HG02610 (cell line): ENCODE measurements around the gene SHANK1.

Source experiments
- ATAC-seq: cut with Tn5 transposase; IDR thresholded peaks from one replicate; pipeline ENCODE4 v1.9.1; 2021; ENCODE audit warnings: mild to moderate bottlenecking, moderate library complexity; ENCODE audit not compliant: unreplicated experiment

SHANK1 gene

DNA sequence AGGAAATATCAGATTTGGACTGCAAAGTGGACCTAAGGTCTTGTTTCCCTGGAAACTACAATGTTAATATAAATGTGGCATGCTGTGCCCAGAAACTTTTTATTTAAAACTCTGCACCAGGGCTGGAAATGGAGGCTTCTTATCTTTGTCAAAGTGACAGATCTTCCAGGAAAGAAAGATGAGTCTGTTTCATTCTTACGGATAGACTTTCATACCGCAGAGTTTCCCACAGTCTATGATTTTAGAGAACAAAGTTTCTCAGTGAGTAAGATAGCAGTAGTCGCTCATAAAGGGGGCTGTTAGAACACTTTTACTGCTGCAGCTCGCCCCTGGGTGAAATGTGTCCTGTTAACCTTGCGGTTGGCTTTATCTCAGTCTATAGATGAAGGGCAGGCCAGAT is 10.3 kb upstream of the SHANK1 start:
- no peak for ATAC-seq

DNA sequence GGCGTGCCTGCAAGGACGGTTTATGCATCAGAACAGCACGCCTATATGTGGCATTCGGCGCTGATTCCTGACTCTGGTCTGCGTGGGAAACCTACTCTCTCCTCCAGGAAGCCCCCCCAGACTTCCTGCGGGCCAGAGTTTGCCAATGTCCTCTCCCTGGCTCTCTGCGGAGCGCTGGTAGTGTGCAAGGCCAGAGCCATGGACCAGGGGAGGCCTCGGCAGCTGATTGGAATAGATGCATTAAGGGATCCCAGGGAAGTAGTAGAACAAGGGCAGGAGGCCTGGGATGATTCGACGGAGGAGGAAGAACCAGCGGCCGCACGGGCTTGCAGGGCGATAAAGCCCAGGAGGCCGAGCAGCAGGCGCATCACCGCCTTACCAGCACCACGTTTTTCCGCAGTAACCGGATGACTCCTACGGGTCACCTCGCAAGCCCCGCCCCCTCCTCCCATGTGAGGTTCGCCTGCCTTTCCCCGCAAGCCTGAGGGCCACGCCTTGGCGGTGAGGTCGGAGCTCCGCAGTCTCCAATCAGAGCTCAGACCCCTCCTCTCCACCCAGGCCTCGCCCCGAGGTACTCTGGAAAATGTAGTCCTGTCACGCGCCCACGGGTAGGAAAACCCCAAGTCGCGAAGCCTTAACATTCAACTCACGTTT is 8.6 kb upstream of the SHANK1 start:
- ATAC-seq = no peak

DNA sequence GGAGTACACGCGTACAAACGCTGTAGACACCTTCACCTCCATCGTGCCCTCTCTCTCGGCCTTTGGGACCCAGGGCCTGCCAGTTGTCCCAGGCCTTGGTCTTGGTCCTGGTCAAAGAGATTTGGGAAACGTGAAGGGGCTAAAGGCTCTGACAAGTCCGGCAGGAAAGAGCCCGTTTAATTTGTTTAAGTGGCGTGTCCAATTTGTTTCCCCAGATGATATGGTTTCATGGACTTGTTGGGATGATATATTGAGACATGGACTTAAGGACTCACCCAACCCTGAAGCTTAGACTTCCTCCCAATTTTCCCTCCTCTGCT is 6.3 kb upstream of the SHANK1 start:
- no peak for ATAC-seq

DNA sequence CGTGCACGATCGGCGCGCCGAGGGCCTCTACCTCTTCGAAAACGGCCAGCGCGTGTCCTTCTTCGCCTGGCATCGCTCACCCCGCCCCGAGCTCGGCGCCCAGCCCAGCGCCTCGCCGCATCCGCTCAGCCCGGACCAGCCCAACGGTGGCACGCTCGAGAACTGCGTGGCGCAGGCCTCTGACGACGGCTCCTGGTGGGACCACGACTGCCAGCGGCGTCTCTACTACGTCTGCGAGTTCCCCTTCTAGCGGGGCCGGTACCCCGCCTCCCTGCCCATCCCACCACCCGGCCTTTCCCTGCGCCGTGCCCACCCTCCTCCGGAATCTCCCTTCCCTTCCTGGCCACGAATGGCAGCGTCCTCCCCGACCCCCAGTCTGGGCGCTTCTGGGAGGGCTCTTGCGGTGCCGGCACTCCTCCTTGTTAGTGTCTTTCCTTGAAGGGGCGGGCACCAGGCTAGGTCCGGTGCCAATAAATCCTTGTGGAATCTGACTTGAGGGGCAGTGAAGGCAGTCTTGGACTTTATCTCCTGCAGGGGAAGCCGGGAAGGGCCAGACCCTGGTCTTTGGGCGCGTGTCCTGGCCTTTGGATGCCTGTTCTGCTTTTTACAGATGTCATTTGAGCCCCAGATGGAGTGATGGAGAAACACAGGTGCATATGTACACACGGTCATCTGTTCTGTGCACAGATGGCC is 5.8 kb upstream of the SHANK1 start:
- ATAC-seq = no peak

DNA sequence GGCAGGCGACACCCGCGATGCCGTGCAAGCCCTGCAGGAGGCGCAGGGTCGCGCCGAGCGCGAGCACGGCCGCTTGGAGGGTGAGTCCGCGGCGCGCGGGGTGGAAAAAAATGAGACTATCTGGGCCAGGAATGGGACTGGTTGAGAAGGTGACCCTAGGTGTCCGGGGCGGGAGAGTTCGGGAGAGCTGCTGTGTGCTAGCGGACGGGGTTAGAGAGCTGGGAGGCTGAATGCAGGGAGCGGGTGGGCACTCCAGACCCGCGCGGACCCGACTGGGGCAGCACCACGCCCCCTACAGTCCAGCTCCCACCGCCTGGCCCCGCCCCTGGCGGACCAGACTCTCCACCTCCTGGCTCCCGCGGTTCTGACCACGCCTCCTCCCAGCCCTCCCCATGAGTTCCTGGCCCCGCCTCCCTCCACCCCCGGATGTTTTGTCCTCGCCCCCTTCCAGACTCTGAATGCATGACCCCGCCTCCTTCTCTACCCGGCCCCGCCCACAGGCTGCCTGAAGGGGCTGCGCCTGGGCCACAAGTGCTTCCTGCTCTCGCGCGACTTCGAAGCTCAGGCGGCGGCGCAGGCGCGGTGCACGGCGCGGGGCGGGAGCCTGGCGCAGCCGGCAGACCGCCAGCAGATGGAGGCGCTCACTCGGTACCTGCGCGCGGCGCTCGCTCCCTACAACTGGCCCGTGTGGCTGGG is 5.1 kb upstream of the SHANK1 start:
- no peak for ATAC-seq

DNA sequence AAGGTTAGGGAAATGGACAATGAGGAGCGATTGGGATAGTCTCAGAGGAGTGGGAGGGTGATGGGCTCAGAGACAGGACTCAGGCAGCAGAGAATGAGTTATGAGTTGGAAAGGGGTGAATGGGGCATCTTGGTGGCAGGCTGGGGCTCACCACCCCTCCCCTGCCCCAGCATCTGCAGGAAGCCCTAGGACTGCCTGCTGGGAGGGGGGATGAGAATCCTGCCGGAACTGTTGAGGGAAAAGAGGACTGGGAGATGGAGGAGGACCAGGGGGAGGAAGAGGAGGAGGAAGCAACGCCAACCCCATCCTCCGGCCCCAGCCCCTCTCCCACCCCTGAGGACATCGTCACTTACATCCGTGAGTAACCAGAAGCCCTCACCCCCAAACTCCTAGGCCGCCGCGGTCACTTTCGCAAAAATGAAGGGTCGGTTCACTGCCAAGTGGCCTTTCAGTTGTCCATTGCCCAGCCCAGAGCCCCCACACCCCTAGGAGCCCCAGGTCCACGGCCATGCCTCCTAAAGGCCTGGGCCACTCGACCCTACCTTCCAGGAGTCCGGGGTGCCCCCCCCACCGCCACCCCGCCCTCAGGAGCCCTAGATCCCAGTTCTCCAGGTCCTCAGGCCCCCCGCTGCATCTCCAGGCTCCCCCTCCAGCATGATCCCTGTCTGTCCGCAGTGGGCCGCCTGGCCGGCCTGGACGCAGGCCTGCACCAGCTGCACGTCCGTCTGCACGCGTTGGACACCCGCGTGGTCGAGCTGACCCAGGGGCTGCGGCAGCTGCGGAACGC is 4.3 kb upstream of the SHANK1 start:
- no peak for ATAC-seq

DNA sequence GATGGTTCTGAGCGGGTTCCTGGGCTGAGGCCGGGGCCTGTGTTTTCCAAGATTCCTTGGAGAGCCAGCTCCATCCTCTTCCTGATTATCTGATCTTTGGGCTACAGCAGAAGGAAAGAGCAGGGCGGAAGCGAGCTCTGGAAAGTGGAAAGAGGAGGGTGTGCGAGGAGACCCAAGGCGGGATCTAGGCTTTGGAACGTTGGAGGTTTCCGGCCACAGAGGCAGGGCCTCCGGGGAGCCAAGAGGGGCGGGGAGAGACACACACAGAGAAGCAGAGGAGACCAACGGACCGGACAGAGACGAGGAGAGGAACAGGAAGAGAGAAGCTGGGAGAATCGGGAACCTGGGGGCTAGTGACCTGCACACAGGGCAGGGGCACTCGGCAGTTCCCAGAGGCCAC is 3.5 kb upstream of the SHANK1 start, which contains the start of gene CLEC11A:
Gene CLEC11A, plus strand, starts transcription at position 296 of the 400 bp plus-strand sequence. CDS start 162 bp downstream, outside the sequence.
- no peak for ATAC-seq

DNA sequence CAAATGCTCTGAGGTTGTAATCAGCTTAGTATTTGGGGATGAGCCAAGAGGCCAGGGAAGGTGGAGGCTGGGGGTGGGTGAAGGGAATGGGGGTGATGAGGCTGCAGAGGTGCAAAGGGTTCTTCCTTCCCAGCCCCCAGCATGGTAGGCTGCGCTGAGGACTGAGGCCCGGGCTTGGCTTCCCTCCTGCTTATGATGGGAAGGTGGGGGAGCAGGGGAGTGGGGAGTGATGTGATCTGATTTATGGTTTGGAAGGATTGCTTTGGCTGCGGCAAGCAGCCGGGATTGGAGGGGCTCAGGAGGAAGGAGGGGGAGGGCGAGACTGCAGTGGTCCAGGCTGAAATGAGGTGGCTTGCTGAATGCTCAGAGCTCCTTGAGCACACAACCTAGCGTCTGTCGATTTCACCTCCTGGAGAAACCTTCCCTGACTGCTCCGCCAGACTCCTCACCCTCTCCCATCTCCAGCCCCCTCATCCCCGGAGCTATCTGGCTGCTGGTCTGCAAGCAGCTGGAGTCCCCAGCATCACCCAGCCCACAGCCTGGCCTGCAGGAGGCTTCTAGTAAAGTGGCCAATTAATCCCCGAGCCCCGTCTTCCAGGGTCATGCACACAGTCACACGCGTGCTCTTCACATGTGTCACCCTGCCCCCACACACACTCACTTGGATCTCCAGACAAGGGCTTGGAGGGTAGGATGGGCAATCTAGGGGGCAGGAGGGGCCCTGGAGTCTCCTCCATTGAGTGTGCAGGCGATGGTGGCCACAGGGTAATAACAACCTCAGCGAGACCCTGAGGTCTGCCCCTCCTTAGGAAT is 2.8 kb upstream of the SHANK1 start:
- no peak for ATAC-seq

DNA sequence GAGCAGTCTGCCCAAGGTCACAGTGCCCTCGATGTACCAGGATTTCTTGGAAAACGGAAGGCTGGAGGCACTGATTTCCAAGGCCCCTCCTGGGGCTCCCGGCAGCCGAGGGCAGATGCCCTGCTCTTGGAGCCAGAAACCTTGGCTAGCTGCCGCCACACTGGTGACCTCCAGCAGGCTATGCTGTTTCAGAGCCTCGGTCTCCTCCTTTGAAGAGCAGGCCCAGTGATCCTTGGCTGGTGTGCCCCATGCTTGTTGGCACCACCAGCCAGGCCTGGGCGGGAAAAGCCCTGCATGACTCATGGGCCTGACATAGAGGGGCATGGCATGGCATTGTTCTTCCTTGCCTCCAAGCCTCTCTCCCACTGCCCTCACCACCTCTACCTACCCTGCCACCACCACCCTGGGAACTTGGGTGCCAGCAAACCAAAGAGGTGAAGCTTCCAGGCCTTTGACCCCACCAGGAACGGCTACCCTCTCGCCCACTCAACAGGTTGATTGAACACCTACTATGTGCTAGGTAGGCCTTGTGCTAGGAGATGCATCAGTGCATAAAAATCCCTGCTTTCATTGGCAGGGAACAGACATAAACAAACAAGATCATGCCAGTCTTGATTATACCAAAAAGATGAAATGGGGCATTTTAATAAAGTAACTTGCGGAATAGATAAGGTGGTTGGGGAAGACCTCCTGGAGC is 2.0 kb upstream of the SHANK1 start:
- ATAC-seq = no peak

DNA sequence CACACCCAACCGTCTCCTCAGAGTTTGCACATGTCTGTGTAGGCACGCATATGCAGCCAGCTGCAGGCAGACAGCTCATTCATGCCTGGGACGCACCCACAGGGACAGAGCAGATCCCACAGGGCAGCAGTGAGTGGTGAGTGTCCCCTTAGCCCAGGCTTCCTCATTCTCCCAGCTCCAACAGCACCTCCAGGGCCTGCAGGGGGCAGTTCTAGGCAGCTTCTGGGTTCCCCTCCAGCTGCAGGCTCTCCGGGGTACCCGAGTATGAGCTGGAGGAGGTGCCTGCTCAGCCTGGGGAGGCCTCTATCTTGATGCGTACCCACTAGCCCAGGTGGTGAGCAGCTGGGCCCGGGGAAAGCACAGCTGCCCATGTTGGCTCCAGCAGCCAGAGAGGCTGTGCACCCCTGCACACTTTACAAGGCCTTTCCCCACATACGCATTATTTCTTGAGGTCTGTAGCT is 1.3 kb upstream of the SHANK1 start:
- ATAC-seq = no peak

DNA sequence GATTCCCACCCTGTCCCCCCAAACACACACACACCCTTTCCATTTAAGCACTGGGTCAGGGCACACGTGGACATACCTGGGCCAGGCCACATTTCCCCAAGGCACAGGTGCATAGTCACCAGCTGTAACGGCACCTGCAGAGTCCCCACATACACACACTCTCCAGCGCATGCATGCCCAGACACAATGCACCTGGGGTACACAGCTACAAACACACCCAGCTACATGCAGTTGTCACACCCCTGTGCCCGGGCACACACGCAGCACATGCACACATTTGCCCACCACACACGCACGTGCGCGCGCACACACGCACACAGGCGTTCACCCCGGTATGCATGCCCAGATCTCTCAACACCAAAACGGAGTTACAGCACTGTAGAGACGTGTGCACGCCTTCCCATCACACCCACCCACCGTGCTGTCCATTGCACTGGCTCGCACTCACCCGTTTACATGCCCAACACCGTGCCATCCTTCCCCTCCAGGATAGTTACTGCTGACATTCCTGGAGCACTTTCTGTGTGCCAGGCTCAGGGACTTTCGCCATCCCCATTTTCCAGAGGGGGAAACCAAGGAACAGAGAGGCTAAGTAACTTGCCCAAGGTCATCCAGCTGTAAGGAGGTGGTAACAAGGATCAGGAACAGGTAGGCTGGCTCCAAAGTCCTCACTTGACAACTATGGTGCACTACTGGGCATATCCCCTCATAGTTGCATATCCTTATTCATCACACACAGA is 749 bp upstream of the SHANK1 start:
- no peak for ATAC-seq

DNA sequence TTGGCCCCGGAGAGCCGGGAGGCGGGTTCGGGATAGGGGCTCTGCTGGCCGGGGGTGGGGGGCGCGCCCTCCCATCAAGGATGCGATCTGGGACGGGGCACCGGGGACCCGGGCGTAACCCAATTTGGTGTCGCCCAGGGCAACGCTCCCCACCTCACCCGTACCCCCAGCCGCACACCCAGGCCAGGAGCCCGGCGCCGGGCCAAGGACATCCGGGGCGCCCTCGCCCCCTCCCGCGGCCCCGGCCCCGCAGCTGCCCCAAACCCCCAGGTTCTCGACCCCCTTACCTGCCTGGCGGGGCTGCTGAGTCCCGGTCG is 525 bp downstream of the SHANK1 start:
- ATAC-seq = no peak

DNA sequence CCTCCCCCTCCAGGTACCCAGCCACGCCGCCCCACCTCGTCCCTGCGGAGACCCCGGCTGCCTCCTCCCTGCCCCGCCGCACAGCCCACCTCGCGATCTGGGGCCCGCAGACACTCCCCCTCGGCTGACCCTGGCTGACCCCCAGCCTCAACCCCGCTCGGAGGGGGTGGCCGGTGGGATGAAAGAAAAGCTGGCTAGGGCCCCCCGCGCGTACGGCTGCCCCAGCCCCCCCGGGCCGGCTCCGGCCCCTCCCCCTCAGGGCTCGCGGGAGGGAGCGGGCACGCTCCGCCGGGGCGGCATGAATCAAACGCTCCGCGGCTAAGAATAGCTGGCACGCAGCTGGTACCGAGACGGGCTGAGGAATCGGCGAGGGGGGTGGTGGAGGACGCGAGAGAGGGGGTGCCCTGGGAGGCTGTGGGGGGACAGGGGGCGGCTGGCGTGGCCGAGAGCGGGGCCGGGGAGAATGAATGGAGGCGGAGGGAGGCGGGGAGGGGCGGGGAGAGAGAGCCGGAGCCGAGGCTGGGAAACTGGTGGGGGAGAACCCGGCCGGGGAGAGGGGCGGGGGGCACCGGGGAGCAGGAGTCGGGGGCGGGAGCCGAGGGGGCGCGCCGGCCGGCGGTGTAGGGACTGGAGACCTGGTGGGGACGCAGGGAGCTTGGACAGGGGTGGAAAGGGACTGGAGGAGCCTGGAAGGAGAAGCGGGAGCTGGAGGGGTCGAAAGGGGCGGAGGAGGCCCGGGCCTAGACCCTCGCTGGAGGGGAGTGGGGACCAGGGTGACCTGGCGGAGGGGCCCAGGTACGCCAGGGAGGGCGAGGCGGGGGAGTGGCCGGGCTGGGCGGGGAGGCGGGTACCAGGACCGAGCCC is 1.1 kb downstream of the SHANK1 start:
- ATAC-seq = no peak

DNA sequence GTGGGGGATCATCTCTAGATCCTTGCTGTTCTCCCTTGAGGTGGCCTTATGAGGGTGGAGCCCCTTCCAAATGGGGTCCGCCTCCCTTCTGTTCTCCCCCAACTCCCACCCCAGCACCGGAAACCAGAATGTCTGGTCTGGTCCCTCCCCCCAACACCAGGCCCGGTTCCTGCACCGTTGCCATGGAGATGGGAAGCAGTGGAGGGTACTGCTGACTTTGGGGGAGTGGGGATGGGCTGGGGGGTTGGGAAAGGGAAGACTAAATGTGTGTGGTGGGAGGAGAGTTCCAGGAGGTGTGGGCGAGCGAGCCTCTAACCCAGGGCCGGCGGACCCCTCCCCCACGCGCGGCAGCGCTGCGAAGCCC is 1.7 kb downstream of the SHANK1 start:
- ATAC-seq = no peak

DNA sequence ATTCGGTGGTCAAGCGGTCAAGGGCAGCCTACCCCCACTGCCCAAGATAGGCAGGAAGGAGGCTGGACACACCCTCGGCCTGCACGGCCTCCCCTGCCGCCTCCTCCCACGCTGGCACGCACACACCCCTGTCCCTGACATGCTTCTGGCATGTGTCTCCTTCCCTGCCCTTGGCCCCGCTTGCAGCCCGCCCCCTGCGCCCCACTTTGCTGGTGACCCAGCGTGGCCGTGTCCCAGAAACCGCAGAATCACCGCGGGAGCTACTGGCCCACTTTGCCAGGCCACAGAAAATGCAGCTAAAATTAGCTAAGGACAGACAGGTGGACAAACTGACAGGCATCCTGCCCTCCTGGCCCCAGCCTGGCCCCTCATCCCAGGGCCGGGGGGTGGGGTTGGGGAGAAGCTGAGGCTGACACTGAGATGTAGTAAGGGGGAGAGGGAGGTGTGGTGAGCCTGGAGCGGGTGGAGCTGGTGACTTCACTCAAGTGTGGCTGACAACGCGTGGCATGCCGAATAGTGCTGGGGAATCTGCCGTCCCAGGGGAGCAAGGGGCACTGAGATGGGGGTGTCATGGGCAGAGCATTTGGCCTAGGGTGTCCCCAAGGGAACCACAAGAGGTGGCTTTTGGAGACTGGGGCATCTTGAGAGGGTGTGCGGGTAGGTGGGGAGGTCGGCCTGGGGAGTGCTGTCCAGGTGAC is 2.4 kb downstream of the SHANK1 start:
- ATAC-seq = no peak

DNA sequence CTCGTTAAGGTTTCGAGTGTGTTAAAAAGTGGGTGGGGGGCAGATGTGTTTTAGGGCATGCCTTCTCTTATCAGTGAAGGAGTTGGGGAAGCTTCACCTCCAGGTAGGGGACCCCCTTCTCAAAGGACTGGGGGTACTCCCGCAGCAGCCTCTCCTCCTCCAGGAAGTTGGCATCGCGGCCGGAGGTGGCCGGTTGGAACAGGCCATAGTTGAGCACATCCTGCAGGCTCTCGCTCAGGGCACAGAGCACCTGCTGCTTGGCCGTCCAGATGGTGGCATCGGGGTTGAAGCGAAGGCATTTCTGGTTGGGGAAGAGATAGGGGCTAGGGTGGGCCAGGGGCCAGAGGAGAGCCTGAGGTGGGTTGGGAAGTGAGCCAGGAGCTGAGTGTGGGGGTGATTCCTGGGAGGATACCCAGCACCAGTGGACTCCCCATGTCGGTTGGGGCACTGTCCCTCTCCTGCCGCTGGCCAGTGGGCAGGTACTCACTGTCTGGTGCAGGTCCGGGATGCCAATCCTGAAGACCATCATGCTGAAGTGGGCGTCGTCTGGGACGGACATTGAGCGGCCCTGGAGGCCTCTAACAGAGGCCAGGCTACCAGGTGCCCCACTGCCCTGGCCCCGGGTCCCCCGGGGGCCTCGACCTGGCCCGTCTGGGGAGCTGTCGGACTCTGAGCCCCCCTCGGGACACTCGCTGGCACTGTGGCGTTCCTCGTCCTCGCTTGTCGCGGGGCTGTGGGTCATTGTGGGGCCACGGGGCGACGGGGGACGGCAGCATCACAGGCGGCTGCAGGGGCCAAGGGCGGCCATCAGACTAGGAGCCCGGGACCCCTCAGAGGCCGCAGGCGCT is 3.2 kb downstream of the SHANK1 start:
- no peak for ATAC-seq
